Cardiac muscle cell (in vitro differentiated cells and primary cell): Measurements from ENCODE around the gene LRIT2. TPM values are rescaled to one million over a fixed set of nuclear protein-coding genes. Genes with fewer than 3 reads are reported as not detected.

Experiments
- DNase-seq, 2 donors: peaks; one replicate each; pipeline versions ENCODE4 v3.0.0 to v3.0.0-alpha.2; 2010 to 2017; ENCODE audit warnings: low read depth in 1 of 2, low spot score in 1 of 2
- H3K27ac ChIP-seq: fragments of 200-600 bp; sonication (generic); 2 replicates; pipeline ENCODE4 v1.5.1; 2016
- H3K27me3 ChIP-seq: fragments of 200-600 bp; sonication (generic); 2 replicates; pipeline ENCODE4 v1.6.0; 2016; ENCODE audit warnings: control low read depth
- H3K36me3 ChIP-seq: fragments of 200-600 bp; sonication (generic); 2 replicates; pipeline ENCODE4 v1.5.1; 2016; ENCODE audit warnings: control low read depth
- H3K4me1 ChIP-seq: fragments of 200-600 bp; sonication (generic); 2 replicates; pipeline ENCODE4 v1.8.1; 2017; ENCODE audit warnings: low read depth, mild to moderate bottlenecking, mixed run types
- H3K4me3 ChIP-seq: fragments of 200-600 bp; sonication (generic); 2 replicates; pipeline ENCODE4 v1.5.1; 2016; ENCODE audit warnings: mild to moderate bottlenecking
- H3K9me3 ChIP-seq: fragments of 200-600 bp; sonication (generic); 2 replicates; pipeline ENCODE4 v1.5.1; 2017; ENCODE audit warnings: low read depth, mild to moderate bottlenecking, control low read depth
- polyA plus RNA-seq: library from polyadenylated mRNA; unstranded; fragments of >200 nt; fragmentation: Nextera tagmentation; extraction: Ambion mirVana; gene quantifications from 2 replicates; pipeline ENCODE4 v1.2.1, GENCODE V29; 2016
- total RNA-seq: library from RNA; depleted of rRNA; stranded (reverse); fragments of >200 nt; gene quantifications from 2 replicates; pipeline ENCODE4 v1.2.3, GENCODE V29; 2016
- TF ChIP-seq, protein P1 (sequence below): IDR thresholded peaks from 2 replicates; pipeline ENCODE4 v1.5.1; 2012; ENCODE audit warnings: low read depth, mild to moderate bottlenecking, low read length

Gene LRIT2
- total and polyA plus RNA-seq, 2 experiments from 2014 or later: not detected

DNA sequence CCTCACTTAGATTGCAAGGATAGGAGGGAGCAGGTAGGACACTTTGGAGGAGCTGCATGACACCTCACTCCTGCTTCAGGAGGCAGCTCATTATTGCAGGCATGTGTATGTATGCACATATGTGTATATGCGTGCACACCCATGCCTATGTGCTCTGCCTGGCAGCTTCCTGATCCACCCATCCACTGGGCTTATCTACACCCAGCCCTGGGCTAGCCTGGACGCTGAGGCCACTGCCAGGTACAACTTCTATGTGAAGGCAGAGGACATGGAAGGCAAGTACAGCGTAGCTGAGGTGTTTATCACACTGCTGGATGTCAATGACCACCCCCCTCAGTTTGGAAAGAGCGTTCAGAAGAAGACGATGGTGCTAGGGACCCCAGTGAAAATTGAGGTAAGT lies 13.3 kb downstream of the LRIT2 start:
- Histone ChIP-seq H3K27me3 (peaks cover 14% of the 10 kb centered on the region), H3K4me3 (no peak overlapping the region)
- no peak for DNase-seq

DNA sequence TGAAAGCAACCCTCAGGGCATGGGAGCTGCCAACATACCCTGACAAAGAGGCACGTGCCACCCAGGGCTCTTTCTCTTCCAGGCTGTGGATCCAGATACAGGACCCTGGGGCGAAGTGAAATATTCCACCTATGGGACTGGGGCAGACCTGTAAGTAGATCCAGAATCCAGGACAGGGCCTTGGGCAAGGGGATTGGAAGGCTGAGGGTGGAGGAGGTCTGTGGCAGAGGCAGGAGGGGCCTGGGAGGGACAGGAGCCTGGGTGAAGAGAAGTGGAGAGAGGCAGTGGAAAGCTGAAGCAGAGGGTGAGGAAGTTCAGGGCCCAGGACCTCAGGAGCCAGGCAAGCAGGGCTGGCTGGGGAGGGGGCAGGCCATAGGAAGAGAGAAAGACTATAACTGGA lies 13.8 kb downstream of the LRIT2 start:
- H3K9me3 ChIP-seq: no peaks in the 10 kb centered on the region
- no peak overlapping the region for H3K27ac ChIP-seq
- no peaks in the 10 kb centered on the region for H3K36me3 ChIP-seq
- no peaks in the 10 kb centered on the region for H3K4me1 ChIP-seq
- peaks cover 17% of the 10 kb centered on the region for H3K27me3 ChIP-seq
- no peak overlapping the region for H3K4me3 ChIP-seq
- TF ChIP-seq, protein P1, sequence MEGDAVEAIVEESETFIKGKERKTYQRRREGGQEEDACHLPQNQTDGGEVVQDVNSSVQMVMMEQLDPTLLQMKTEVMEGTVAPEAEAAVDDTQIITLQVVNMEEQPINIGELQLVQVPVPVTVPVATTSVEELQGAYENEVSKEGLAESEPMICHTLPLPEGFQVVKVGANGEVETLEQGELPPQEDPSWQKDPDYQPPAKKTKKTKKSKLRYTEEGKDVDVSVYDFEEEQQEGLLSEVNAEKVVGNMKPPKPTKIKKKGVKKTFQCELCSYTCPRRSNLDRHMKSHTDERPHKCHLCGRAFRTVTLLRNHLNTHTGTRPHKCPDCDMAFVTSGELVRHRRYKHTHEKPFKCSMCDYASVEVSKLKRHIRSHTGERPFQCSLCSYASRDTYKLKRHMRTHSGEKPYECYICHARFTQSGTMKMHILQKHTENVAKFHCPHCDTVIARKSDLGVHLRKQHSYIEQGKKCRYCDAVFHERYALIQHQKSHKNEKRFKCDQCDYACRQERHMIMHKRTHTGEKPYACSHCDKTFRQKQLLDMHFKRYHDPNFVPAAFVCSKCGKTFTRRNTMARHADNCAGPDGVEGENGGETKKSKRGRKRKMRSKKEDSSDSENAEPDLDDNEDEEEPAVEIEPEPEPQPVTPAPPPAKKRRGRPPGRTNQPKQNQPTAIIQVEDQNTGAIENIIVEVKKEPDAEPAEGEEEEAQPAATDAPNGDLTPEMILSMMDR: no peak
- DNase-seq: no peak

More for the DNA sequence above, 13.3 kb downstream of the LRIT2 start:
- Histone ChIP-seq H3K36me3 (no peaks in the 10 kb centered on the region), H3K27ac (no peak overlapping the region), H3K9me3 (no peaks in the 10 kb centered on the region), H3K4me1 (no peaks in the 10 kb centered on the region)
- TF ChIP-seq, protein P1: no peak

- Histone ChIP-seq H3K4me3 (no peak overlapping the region), H3K27me3 (peaks cover 17% of the 10 kb centered on the region), H3K36me3 (no peaks in the 10 kb centered on the region), H3K9me3 (no peaks in the 10 kb centered on the region), H3K4me1 (no peaks in the 10 kb centered on the region), H3K27ac (no peak overlapping the region)
- TF ChIP-seq, protein P1: no peak
- no peak for DNase-seq
Observed at GRCh38 chr10:84208023-84208422, 17.3 kb downstream of the LRIT2 start.

GRCh38 chr10:84205853-84206525 lies 19.4 kb downstream of the LRIT2 start:
- no peaks in the 10 kb centered on the region for H3K9me3 ChIP-seq
- no peak overlapping the region for H3K4me3 ChIP-seq
- H3K27ac ChIP-seq: no peak overlapping the region
- H3K4me1 ChIP-seq: no peaks in the 10 kb centered on the region
- no peak for DNase-seq
- TF ChIP-seq, protein P1: no peak
- peaks cover 17% of the 10 kb centered on the region for H3K27me3 ChIP-seq
- H3K36me3 ChIP-seq: no peaks in the 10 kb centered on the region

DNA sequence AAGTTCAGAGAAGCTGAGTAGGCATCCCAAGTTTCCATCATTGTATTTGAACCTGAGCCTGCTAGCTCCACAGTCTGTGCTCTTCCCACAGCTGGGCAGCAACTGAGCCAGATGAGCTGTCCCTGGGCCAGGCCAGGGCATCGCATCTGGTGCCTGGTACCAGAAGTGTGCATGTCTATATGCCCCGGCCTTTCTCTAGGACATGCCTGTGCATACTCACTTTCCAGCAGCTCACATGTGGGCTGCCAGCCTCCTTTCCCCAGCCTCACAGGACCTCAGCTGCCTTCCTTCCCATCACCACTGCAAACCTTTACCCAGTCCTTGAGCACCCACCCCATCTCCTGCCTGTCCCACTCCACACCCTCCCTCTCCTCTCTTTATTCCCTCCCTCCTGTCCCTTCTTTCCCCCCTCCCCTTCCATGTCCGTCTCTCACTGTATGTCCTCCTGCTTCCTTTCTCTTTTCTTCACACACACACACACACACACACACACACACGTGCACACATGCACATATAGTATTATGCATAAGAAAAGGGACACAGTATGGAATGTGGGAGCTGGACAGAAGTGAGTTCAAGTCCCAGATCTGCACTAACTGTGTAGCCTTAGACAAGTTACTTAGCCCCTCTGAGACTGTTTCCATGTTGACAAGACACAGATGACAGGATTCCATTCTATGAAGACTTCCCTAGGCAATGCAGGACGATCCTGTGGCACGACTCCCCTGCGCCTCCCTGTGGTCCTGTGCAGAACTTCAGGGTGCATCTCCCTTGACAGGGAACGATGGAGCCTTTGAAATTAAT lies 20.1 kb downstream of the LRIT2 start:
- DNase-seq: peak; percentile 53 to 55
- TF ChIP-seq, protein P1: peak; percentile 86
- Histone ChIP-seq H3K36me3 (no peaks in the 10 kb centered on the region), H3K27me3 (peaks cover 17% of the 10 kb centered on the region), H3K27ac (no peak overlapping the region), H3K4me3 (no peak overlapping the region), H3K9me3 (no peaks in the 10 kb centered on the region), H3K4me1 (no peaks in the 10 kb centered on the region)
